MM.1S (cell line): ENCODE measurements around the gene SCFD2.

Experiments used
- EZH2 ChIP-seq: fragments of 300-600 bp; sonication (generic); optimal IDR thresholded peaks from 2 replicates; pipeline ENCODE3; 2017; ENCODE audit warnings: low read depth, mild to moderate bottlenecking, antibody characterized with exemption, low read length, mixed read lengths
- EZH2phosphoT487 ChIP-seq: fragments of 300-600 bp; sonication (generic); IDR thresholded peaks from 2 replicates; pipeline ENCODE4 v1.6.1; 2018; ENCODE audit warnings: antibody characterized with exemption, low read length
- TF ChIP-seq, protein P1 (sequence below): fragments of 300-600 bp; sonication (generic); IDR thresholded peaks from 2 replicates; pipeline ENCODE4 v1.5.1; 2016; ENCODE audit warnings: antibody characterized with exemption, low read length, mixed read lengths

DNA sequence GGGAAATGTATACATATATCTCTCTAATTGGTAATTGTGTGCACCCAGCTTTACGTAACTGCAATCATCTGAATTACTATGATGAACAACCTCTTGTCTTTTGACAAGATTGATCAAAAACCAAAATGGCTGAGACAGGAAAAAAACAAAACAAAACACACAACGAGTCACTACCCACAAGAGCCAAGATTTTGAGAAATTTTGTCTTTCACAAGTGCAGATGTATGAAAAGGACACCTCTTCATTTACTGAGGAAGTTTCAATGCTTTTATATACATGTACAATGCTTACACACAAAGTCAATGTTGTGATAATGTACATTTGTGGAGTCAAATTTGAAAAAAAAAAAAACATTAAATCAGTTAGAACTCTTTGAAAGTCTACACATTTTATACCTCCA, 224.6 kb downstream of the SCFD2 start:
- TF ChIP-seq, protein P1, sequence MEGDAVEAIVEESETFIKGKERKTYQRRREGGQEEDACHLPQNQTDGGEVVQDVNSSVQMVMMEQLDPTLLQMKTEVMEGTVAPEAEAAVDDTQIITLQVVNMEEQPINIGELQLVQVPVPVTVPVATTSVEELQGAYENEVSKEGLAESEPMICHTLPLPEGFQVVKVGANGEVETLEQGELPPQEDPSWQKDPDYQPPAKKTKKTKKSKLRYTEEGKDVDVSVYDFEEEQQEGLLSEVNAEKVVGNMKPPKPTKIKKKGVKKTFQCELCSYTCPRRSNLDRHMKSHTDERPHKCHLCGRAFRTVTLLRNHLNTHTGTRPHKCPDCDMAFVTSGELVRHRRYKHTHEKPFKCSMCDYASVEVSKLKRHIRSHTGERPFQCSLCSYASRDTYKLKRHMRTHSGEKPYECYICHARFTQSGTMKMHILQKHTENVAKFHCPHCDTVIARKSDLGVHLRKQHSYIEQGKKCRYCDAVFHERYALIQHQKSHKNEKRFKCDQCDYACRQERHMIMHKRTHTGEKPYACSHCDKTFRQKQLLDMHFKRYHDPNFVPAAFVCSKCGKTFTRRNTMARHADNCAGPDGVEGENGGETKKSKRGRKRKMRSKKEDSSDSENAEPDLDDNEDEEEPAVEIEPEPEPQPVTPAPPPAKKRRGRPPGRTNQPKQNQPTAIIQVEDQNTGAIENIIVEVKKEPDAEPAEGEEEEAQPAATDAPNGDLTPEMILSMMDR, result no peak
- TF ChIP-seq EZH2phosphoT487 (no peak), EZH2 (no peak)
